Measurements from ENCODE around the gene UNC80. TPM values are rescaled to one million over a fixed set of nuclear protein-coding genes. Genes with fewer than 3 reads are reported as not detected.

Gene UNC80
- total RNA-seq, 1 donor from 2014 or later: not detected

DNA sequence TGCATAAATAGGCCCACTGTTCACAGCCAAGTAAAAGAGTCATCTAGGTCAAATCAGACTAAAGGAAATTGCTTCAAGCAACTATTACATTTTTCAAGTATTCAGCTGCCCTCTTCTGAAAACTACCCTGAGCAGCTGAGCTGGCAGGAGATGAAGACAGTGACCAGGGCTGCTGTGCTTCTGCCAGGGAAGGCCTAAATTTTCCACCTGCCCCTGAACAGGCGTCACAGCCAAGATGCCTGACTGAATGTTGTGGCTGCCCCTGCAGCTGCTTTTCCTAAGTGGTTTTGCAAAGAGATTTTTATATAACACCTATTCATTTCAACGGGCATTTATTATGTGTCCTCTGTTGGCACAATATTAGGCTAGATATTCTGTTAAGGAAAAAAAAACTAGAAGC lies 134.1 kb downstream of the UNC80 start:
- intact Hi-C loops (cut with micrococcal nuclease): no loop called here
- DNase-seq (no peak), ATAC-seq (no peak)

DNA sequence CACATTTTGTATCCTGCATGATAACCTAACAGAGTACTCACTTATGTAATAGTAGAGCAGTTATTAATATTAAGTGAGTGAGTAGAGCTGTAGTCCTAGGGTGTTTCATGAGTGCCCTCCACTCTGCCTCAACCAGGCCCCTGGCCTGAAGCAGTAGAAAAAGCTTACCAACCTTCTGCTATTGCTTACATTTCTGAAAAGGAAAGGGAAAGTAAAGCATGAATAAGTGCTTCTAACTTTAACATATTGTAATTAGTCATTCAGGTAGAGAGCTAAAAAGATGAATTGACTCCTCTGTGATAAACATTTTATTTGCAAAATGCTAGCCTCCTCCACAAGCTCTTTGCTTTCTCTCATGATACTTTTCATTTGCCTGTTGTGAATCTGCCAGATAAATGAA lies 136.1 kb downstream of the UNC80 start:
- DNase-seq (no peak), ATAC-seq (no peak)
- intact Hi-C loops (cut with micrococcal nuclease): no loop called here

- no peak for DNase-seq
- ATAC-seq: no peak
- intact Hi-C loops (cut with micrococcal nuclease): no loop called here
These were observed 136.9 kb downstream of the UNC80 start for GRCh38 chr2:209908511-209908910.

DNA sequence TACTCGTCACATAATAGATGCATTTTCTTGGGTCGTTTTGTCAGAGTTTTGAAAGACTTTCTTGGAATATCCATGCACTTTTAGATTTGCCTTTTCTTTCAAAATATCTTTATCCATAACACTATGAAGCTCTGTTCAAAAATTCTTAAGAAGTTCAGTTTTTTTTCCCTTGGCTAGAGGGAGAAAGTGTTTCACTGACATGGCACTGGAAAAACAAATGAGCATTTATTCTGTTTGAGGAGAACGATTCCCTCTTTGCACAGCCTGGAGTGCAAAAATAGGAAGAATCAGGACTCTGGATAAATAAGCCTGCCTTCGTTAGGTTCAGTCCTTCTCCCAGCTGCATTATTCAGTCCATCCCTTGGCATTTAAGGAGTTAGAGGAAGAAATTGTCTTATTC lies 139.9 kb downstream of the UNC80 start:
- intact Hi-C loops (cut with micrococcal nuclease): no loop called here
- DNase-seq (no peak), ATAC-seq (no peak)

DNA sequence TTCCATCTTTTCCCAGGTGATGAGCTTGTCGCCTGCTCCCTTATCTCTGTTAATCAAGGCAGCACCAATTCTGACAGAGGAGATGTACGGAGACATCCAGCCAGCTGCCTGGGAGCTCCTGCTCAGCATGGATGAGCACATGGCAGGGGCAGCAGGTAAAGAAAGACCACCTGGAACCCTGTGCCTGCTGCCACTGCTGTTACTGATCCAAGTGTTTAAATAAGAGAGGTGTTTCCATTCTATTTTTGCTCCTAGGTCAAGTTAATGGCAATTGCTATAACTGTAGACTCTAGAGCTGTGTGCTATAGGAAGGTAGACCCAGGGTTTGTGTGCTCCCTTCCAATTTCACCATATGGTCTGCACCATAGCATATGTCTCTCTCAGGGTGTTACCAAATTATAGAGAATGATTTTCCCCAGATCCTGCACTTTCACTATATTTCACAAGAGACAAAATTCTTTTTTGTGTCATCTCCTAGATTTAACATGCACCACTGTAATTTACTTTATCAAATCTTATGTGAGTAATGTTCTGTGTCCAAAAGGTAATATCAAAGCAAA lies 142.2 kb downstream of the UNC80 start:
- DNase-seq: no peak
- intact Hi-C loops (cut with micrococcal nuclease): no loop called here
- no peak for ATAC-seq

- ATAC-seq: no peak
- intact Hi-C loops (cut with micrococcal nuclease): no loop called here
- no peak for DNase-seq
These were observed 145.6 kb downstream of the UNC80 start for GRCh38 chr2:209917154-209917771.

- no peak for ATAC-seq
- DNase-seq: no peak
- intact Hi-C loops (cut with micrococcal nuclease): no loop called here
These were observed 146.6 kb downstream of the UNC80 start for GRCh38 chr2:209918251-209918650.

GRCh38 chr2:209922116-209922515 lies 150.5 kb downstream of the UNC80 start:
- ATAC-seq (no peak), DNase-seq (no peak)
- intact Hi-C loops (cut with micrococcal nuclease): no loop called here

GRCh38 chr2:209929369-209929768 lies 157.7 kb downstream of the UNC80 start:
- DNase-seq (no peak), ATAC-seq (no peak)
- intact Hi-C loops (cut with micrococcal nuclease): no loop called here

DNA sequence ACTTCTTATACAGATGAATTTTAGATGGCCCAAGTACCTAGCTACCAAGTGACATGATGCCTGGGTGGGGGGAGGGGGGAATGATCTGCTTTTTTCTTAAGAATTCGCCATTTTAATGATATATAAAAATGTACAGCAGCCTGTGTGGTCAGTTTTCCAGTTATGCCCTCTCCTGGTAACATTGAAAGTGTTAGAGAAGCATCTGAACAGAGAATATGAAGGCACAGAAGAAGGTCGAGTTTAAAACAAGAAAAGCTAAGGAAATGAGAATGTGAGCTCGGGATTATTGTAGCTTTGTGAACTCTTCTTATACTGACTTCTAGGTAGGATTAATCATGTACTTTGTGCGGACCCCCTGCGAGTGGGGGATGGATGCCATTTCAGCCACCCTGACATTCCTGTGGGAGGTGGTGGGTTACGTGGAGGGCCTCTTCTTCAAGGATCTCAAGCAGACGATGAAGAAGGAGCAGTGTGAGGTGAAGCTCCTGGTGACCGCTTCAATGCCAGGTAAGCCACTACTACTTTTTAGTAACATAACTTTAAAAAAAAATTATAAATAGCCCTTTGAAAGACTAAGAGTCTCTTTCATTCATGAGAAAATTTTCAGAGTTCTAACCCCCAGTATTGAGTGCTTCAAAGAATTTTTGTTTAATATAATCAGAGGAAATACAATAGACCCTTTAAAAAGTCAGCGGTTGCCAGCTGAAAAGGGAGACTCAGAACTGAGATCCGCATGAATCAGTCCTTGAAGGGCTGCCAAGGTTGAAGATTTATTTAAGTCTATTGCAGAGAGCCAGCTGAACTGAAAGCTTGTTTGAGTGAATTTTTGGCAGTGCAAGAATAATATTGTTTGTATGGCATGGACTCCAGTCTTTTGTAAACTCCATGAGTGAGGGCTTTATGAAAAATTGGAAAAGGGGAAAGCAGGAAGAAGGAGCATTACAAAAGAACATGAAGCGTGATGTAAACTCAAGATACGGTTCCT lies 162.2 kb downstream of the UNC80 start:
- ATAC-seq (no peak), DNase-seq (no peak)
- intact Hi-C loops (cut with micrococcal nuclease): no loop called here

DNA sequence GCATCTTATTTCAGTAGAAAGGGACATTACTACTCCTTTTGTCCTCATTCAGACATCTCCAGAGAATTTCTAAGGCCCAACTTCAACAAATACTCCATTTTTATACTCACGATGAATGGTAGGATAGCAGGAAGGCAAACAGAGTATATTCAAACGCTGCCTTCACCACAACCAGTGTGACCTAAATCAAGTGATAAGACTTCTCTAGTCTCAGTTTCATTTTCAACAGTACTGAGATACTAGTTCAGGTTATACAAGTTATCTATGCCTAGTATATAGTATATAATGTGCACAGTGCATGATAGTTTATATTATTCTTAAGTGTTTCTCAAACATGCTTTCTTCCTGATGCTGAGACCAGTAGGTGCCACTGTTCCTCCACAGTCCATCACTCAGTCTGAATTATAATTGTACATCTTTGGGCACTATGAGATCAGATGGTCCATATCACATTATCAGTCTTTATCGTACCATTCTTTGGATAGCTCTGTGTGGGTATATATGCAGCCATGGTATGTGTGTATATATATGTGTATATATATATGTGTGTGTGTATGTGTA lies 164.6 kb downstream of the UNC80 start:
- intact Hi-C loops (cut with micrococcal nuclease): no loop called here
- no peak for DNase-seq
- no peak for ATAC-seq

DNA sequence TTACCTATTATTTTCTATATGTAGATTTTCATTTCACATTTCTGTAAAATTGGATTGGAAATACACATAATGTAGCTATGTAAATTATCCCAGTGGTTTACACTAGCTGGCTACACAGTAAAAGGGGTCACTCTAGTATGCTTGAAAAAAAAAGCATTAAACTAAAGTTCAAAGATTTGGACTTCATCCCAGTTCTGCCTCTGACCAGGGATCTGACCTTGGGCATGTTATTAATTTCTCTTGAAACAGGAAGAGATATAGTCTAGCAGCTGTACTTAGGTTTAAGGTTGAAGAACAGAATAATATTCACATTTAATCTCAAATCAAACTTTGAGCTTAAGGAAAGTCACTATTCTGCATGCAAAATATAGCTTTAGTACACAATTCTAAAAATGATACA lies 166.3 kb downstream of the UNC80 start:
- ATAC-seq (no peak), DNase-seq (no peak)
- intact Hi-C loops (cut with micrococcal nuclease): no loop called here

GRCh38 chr2:209938906-209939305 lies 167.3 kb downstream of the UNC80 start:
- no peak for ATAC-seq
- DNase-seq: no peak
- intact Hi-C loops (cut with micrococcal nuclease): no loop called here

DNA sequence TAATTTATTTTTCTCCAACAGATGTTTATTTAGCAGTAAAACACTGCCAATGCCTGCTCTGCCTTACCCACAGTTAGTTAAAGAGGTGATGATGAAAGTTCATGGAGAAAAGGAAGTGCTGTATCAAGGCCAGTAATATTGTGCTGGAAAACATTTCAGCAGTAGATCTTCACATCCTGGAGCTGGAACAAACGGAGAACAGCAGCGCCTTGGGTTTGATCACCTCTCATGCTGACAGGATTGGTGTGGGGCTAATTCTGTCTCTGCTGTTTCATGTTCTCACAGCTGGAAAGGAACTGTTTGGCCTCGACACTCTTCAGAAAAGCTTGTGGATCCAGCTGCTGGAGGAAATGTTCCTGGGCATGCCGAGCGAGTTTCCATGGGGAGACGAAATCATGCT lies 169.3 kb downstream of the UNC80 start:
- intact Hi-C loops (cut with micrococcal nuclease): no loop called here
- ATAC-seq (no peak), DNase-seq (no peak)

DNA sequence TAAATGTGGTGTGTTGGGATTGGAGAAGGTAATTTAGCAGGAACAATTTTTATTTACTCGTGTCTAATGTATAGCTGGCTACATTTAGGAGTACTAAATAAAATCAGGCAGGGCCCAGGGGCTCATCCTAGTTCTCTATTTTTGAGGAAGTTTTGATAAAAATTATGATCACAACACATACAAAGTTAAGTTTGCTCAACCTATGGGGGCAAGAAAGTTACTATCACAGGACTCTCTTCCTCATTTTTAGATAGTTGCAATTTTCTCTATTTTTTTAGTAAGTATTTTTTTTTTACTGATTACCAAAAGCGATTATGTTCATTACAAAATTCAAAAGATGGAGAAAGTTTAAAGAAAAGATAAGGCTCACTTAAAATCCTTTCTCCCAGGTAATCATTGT lies 170.8 kb downstream of the UNC80 start:
- ATAC-seq (no peak), DNase-seq (no peak)
- intact Hi-C loops (cut with micrococcal nuclease): no loop called here

GRCh38 chr2:209942936-209943605 lies 171.4 kb downstream of the UNC80 start:
- ATAC-seq (no peak), DNase-seq (no peak)
- intact Hi-C loops (cut with micrococcal nuclease): no loop called here

DNA sequence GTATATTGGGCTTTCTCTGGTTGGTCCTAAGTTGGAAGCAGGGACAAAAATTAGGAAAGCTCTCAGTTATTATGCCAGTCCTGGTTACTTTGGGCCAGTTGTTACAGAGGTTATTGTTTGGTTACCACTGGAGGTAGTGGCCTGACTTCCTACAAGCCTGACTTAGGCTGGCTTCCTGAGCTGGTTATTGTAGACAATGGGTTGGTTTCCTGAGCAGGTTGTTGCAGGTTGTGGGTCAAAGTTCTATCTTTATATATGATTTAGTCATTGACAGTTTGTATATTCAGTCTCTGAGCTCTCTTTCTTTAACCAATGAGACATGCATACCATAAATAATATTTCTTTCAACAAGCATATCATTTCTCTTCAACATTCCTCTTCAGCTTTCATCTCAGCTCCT lies 172.1 kb downstream of the UNC80 start:
- DNase-seq (no peak), ATAC-seq (no peak)
- intact Hi-C loops (cut with micrococcal nuclease): no loop called here

- DNase-seq (no peak), ATAC-seq (no peak)
- intact Hi-C loops (cut with micrococcal nuclease): no loop called here
These were observed 174.9 kb downstream of the UNC80 start for GRCh38 chr2:209946539-209946938.

- no peak for ATAC-seq
- intact Hi-C loops (cut with micrococcal nuclease): no loop called here
These were observed 184.6 kb downstream of the UNC80 start for GRCh38 chr2:209956271-209956670.

DNA sequence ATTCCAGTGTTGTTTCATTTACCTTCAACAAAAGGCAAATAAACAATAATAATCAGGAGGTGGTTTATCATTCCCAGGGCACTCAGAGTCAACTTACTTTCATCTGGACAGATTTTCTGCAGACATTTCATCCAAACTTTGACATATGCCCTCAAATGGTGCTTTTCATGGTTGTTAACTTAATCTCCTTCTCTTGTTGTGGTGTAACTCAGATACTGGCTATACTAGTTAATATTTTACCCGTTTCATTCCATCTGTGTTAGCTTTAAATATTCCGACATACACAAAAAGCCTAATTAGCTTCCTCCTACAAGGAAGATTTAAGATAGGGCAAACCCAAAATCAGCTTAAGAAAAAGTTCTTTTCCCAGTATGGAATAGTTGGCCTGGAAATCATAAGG lies 186.4 kb downstream of the UNC80 start:
- intact Hi-C loops (cut with micrococcal nuclease): no loop called here
- DNase-seq (no peak), ATAC-seq (no peak)

More at GRCh38 chr2:209956271-209956670, 184.6 kb downstream of the UNC80 start:
- no peak for DNase-seq
